ENCODE measurements around the gene DEXI. TPM values are rescaled to one million over a fixed set of nuclear protein-coding genes. Genes with fewer than 3 reads are reported as not detected.
A peak's percentile ranks its signal among the peaks of the same experiment; 100 is the strongest.

The DEXI gene
- total and polyA plus RNA-seq, 2 donors: 20.8 to 64.5 TPM

DNA sequence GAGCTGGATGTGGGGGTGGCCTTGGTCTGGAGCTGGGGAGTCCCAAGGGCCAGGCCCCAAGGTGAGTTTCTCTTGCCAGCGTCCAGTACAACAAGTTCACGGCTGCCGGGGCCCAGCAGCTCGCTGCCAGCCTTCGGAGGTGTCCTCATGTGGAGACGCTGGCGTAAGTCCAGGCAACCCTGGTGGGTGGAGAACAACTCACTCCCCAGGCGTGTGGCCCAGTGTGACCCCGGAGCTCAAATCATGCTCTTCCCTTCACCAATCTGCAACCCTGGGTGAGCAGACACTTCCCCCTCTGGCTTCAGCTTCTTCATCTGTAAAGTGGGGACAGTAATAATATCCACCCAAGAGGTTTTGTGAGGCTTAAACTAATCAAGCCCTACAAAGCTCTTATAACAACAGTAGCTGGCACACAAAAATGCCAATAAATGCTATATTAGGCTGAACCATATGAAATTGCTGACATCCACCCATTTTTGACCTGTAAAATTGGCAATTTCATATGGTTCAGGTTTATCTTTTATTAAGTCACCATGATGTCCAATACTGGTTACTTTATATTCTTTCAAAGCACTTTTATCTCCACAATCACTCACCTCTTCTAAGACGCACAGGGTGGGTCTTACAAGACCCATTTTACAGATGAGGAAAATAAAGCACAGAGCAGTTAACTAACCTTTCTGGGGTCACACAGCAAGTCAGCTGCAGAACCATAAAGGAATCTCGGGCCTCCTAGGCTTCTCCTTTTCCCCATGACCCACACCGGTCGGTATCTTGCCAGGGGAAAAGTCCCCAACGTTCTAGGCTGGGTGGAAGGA lies 19.7 kb downstream of the DEXI start:
- no peak for DNase-seq (ENCODE audit: extremely low spot score)
- Histone ChIP-seq H3K27ac (ENCODE audit: low read depth) (no peak overlapping the region), H3K4me3 (ENCODE audit: low read depth, low read length) (no peak overlapping the region), H3K4me1 (ENCODE audit: insufficient read depth) (no peaks in the 10 kb centered on the region), H3K36me3 (ENCODE audit: insufficient read depth) (no peaks in the 10 kb centered on the region)
- WGBS: 75% methylated on average over 14 of the region's 14 CpGs

GRCh38 chr16:10921536-10922327 lies 20.5 kb downstream of the DEXI start:
- no peaks in the 10 kb centered on the region for H3K36me3 ChIP-seq (ENCODE audit: insufficient read depth)
- H3K27ac ChIP-seq (ENCODE audit: low read depth): no peak overlapping the region
- H3K4me1 ChIP-seq (ENCODE audit: insufficient read depth): no peaks in the 10 kb centered on the region
- no peak for DNase-seq (ENCODE audit: extremely low spot score)
- 84% methylated on average over 10 of the region's 10 CpGs for WGBS
- H3K4me3 ChIP-seq (ENCODE audit: low read depth, low read length): no peak overlapping the region

- Histone ChIP-seq H3K27ac (ENCODE audit: low read depth) (no peak overlapping the region), H3K4me1 (ENCODE audit: insufficient read depth) (no peaks in the 10 kb centered on the region), H3K36me3 (ENCODE audit: insufficient read depth) (no peaks in the 10 kb centered on the region), H3K4me3 (ENCODE audit: low read depth, low read length) (no peak overlapping the region)
- WGBS: 72% methylated on average over 15 of the region's 15 CpGs
- no peak for DNase-seq (ENCODE audit: extremely low spot score)
Measured at GRCh38 chr16:10920726-10921427, 21.4 kb downstream of the DEXI start.

- Histone ChIP-seq H3K27ac (ENCODE audit: low read depth) (no peak overlapping the region), H3K4me3 (ENCODE audit: low read depth, low read length) (no peak overlapping the region)
- 55% methylated on average over 7 of the region's 7 CpGs for WGBS
Measured at GRCh38 chr16:10919003-10919351, 23.3 kb downstream of the DEXI start.

DNA sequence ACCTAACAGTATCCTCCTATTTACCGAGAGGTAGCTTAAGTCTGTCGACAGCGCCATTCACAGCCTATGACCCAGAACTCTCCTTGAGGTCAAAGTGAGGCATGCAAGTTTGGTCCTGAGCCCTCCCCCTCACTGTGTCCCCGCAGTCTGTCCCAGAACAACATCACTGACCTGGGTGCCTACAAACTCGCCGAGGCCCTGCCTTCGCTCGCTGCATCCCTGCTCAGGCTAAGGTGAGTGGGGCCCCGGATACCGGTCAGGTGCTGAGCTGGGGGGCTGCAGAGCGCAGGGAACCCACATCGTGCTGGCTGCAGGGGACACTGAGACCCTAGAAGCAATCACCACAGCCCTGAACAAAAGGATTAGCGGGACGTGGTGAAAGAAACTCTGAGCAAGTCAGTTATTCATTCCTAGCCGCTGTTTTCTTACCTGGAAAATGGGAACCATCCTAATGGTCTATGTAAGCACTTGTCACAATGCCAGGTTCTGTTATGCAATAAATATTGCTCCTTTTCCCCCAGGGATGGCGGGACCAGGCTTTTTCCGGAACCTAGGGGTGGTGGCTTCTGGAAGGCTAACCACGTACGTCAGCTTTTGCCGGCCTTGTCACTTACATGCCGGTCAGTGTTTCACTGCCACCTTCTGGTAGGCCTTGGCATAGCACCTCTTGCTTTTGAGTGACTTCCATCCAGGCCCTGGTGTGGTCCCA lies 23.8 kb downstream of the DEXI start:
- Histone ChIP-seq H3K27ac (ENCODE audit: low read depth) (no peak overlapping the region), H3K36me3 (ENCODE audit: insufficient read depth) (no peaks in the 10 kb centered on the region), H3K4me3 (ENCODE audit: low read depth, low read length) (no peak overlapping the region), H3K4me1 (ENCODE audit: insufficient read depth) (no peaks in the 10 kb centered on the region)
- WGBS: 32% methylated on average over 21 of the region's 21 CpGs
- DNase-seq (ENCODE audit: extremely low spot score): peak; percentile 81

More at GRCh38 chr16:10919003-10919351, 23.3 kb downstream of the DEXI start:
- no peaks in the 10 kb centered on the region for H3K4me1 ChIP-seq (ENCODE audit: insufficient read depth)
- DNase-seq (ENCODE audit: extremely low spot score): no peak
- H3K36me3 ChIP-seq (ENCODE audit: insufficient read depth): no peaks in the 10 kb centered on the region

DNA sequence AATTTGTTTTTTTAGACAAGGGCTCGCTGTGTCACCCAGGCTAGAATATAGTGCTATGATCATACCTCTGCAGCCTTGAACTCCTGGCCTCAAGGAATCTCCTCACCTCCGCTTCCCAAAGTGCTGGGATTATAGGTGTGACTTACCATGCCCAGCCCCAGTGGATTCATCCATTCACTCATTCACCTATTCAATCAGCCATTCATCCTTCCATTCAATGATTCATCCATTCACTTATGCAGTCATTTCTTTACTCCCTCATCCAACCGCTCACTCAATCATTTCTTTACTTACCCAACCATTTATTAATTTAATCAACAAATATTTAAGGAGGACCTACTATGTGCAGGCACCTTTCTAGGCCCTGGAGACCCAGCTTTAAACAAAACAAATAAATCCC lies 25.7 kb downstream of the DEXI start:
- no peak for DNase-seq (ENCODE audit: extremely low spot score)
- no peaks in the 10 kb centered on the region for H3K36me3 ChIP-seq (ENCODE audit: insufficient read depth)
- 63% methylated on average over 3 of the region's 3 CpGs for WGBS
- no peaks in the 10 kb centered on the region for H3K4me1 ChIP-seq (ENCODE audit: insufficient read depth)
- no peak overlapping the region for H3K4me3 ChIP-seq (ENCODE audit: low read depth, low read length)
- no peak overlapping the region for H3K27ac ChIP-seq (ENCODE audit: low read depth)

DNA sequence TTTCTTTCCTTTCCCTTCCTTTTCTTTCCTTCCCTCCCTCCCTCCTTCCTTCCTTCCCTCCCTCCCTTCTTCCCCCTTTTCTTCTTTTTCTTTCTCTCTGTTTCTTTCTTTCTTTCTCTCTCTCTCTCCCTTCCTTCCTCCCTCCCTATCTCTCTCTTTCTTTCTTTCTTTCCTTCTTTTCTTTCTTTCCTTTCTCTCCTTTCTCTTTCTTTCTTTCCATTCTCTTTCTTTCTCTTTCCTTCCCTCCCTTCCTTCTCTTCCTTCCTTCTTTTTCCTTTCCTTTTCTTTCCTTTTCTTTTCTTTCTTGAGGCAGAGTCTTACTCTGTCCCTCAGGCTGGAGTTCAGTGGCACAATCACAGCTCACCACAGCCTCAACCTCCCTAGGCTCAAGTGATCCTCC lies 31.0 kb downstream of the DEXI start:
- Histone ChIP-seq H3K27ac (ENCODE audit: low read depth) (no peak overlapping the region), H3K36me3 (ENCODE audit: insufficient read depth) (no peaks in the 10 kb centered on the region), H3K4me3 (ENCODE audit: low read depth, low read length) (no peak overlapping the region), H3K4me1 (ENCODE audit: insufficient read depth) (no peaks in the 10 kb centered on the region)
- DNase-seq (ENCODE audit: extremely low spot score): no peak

GRCh38 chr16:10907757-10908045 lies 34.6 kb downstream of the DEXI start:
- Histone ChIP-seq H3K4me1 (ENCODE audit: insufficient read depth) (no peaks in the 10 kb centered on the region), H3K36me3 (ENCODE audit: insufficient read depth) (no peaks in the 10 kb centered on the region), H3K27ac (ENCODE audit: low read depth) (no peak overlapping the region), H3K4me3 (ENCODE audit: low read depth, low read length) (no peak overlapping the region)
- 87% methylated on average over 21 of the region's 21 CpGs for WGBS
- DNase-seq (ENCODE audit: extremely low spot score): no peak

- Histone ChIP-seq H3K4me3 (ENCODE audit: low read depth, low read length) (no peak overlapping the region), H3K27ac (ENCODE audit: low read depth) (no peak overlapping the region), H3K4me1 (ENCODE audit: insufficient read depth) (no peaks in the 10 kb centered on the region), H3K36me3 (ENCODE audit: insufficient read depth) (no peaks in the 10 kb centered on the region)
- 73% methylated on average over 46 of the region's 46 CpGs for WGBS
- no peak for DNase-seq (ENCODE audit: extremely low spot score)
Measured at GRCh38 chr16:10906914-10907756, 35.1 kb downstream of the DEXI start.

DNA sequence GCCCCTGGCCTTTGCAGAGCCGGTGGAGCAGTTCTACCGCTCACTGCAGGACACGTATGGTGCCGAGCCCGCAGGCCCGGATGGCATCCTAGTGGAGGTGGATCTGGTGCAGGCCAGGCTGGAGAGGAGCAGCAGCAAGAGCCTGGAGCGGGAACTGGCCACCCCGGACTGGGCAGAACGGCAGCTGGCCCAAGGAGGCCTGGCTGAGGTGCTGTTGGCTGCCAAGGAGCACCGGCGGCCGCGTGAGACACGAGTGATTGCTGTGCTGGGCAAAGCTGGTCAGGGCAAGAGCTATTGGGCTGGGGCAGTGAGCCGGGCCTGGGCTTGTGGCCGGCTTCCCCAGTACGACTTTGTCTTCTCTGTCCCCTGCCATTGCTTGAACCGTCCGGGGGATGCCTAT lies 35.8 kb downstream of the DEXI start:
- H3K4me1 ChIP-seq (ENCODE audit: insufficient read depth): no peaks in the 10 kb centered on the region
- no peaks in the 10 kb centered on the region for H3K36me3 ChIP-seq (ENCODE audit: insufficient read depth)
- no peak overlapping the region for H3K4me3 ChIP-seq (ENCODE audit: low read depth, low read length)
- DNase-seq (ENCODE audit: extremely low spot score): no peak
- 90% methylated on average over 19 of the region's 19 CpGs for WGBS
- H3K27ac ChIP-seq (ENCODE audit: low read depth): no peak overlapping the region

DNA sequence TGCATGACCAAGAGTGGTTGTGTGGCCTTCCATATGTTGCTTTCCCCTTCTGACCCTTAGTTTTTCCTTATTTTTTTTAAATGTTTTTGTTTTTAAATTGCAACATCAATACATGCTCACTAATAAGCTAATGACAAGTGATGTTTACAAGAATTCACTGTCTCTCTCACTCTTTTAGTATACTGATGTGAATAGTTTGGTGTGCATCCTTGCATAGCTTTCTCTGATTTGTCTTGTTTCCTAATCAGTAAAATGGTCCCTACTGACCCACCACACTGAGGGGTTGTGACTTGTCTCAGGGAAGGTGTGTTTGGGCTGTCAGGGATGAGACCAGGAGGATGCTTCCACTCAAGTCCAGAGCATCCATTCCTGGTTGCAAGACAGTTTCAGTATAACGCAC lies 39.3 kb downstream of the DEXI start:
- no peak for DNase-seq (ENCODE audit: extremely low spot score)
- Histone ChIP-seq H3K4me1 (ENCODE audit: insufficient read depth) (no peaks in the 10 kb centered on the region), H3K4me3 (ENCODE audit: low read depth, low read length) (no peak overlapping the region), H3K36me3 (ENCODE audit: insufficient read depth) (no peaks in the 10 kb centered on the region), H3K27ac (ENCODE audit: low read depth) (no peak overlapping the region)
- 94% methylated on average over 1 of the region's 1 CpG for WGBS

GRCh38 chr16:10897134-10897533 lies 45.1 kb downstream of the DEXI start:
- no peak for DNase-seq (ENCODE audit: extremely low spot score)
- Histone ChIP-seq H3K4me1 (ENCODE audit: insufficient read depth) (no peaks in the 10 kb centered on the region), H3K4me3 (ENCODE audit: low read depth, low read length) (no peak overlapping the region), H3K36me3 (ENCODE audit: insufficient read depth) (no peaks in the 10 kb centered on the region), H3K27ac (ENCODE audit: low read depth) (no peak overlapping the region)
- WGBS: 48% methylated on average over 5 of the region's 5 CpGs

- Histone ChIP-seq H3K27ac (ENCODE audit: low read depth) (no peak overlapping the region), H3K4me3 (ENCODE audit: low read depth, low read length) (no peak overlapping the region), H3K36me3 (ENCODE audit: insufficient read depth) (no peaks in the 10 kb centered on the region), H3K4me1 (ENCODE audit: insufficient read depth) (no peaks in the 10 kb centered on the region)
- DNase-seq (ENCODE audit: extremely low spot score): no peak
- WGBS: 91% methylated on average over 2 of the region's 2 CpGs
Measured at GRCh38 chr16:10896723-10897122, 45.5 kb downstream of the DEXI start.
